Caco-2 (cell line): Measurements from ENCODE around the gene HMCN2. TPM values are rescaled to one million over a fixed set of nuclear protein-coding genes. Genes with fewer than 3 reads are reported as not detected.

Source experiments
- BruUV-seq: library from RNA; stranded (reverse); fragments of 400-500 nt; replicated peaks from 2 replicates; lab custom pipeline; 2021; lab: Mats Ljungman, UMichigan
- CTCF ChIA-PET: fragments of 300-600 bp; sonication (Branson Sonifier 250); formaldehyde crosslinking; loops from one replicate; lab custom pipeline; 2022; ENCODE audit warnings: antibody characterized with exemption; lab: Charles Lee
- POLR2A ChIA-PET: fragments of 300-600 bp; sonication (Branson Sonifier 250); formaldehyde crosslinking; loops from one replicate; lab custom pipeline; 2022; ENCODE audit warnings: antibody characterized with exemption; lab: Charles Lee
- DNase-seq, 2 experiments: peaks; one replicate each; pipeline versions ENCODE4 v3.0.0 to v3.0.0-alpha.2; 2020 to 2022
- H3K27me3 ChIP-seq: replicated peaks from 2 replicates; pipeline ENCODE4 v1.6.0; 2011; ENCODE audit warnings: low read length; ENCODE audit not compliant: control insufficient read depth, insufficient read depth
- H3K36me3 ChIP-seq: 2 replicates; pipeline ENCODE4 v1.5.1; 2011; ENCODE audit warnings: low read length; ENCODE audit not compliant: control insufficient read depth, insufficient read depth
- H3K4me1 ChIP-seq: fragments of 250-450 bp; sonication (Bioruptor Pico); 2 replicates; pipeline ENCODE4 v1.5.1; 2020; ENCODE audit warnings: mild to moderate bottlenecking
- H3K4me3 ChIP-seq: 2 replicates; pipeline ENCODE4 v1.5.1; 2011; ENCODE audit warnings: low read depth, mild to moderate bottlenecking, control low read depth, low read length
- H3K9me3 ChIP-seq: fragments of 250-450 bp; sonication (Bioruptor Pico); 2 replicates; pipeline ENCODE4 v1.5.1; 2020; ENCODE audit warnings: mild to moderate bottlenecking, moderate library complexity
- H3K27ac Mint-ChIP-seq: one replicate; pipeline ENCODE4 v1.8.0; 2022; ENCODE audit warnings: mixed read lengths; ENCODE audit not compliant: unreplicated experiment
- H3K27me3 Mint-ChIP-seq: one replicate; pipeline ENCODE4 v1.8.0; 2022; ENCODE audit warnings: mixed read lengths; ENCODE audit not compliant: insufficient read depth, unreplicated experiment
- H3K36me3 Mint-ChIP-seq: one replicate; pipeline ENCODE4 v1.8.0; 2022; ENCODE audit warnings: mild to moderate bottlenecking, mixed read lengths; ENCODE audit not compliant: insufficient read depth, unreplicated experiment
- H3K4me1 Mint-ChIP-seq: one replicate; pipeline ENCODE4 v1.8.0; 2022; ENCODE audit warnings: low read depth, mixed read lengths; ENCODE audit not compliant: unreplicated experiment
- H3K4me3 Mint-ChIP-seq: one replicate; pipeline ENCODE4 v1.8.0; 2022; ENCODE audit warnings: mild to moderate bottlenecking, moderate library complexity, mixed read lengths; ENCODE audit not compliant: unreplicated experiment
- H3K9me3 Mint-ChIP-seq: one replicate; pipeline ENCODE4 v1.8.0; 2022; ENCODE audit warnings: mixed read lengths; ENCODE audit not compliant: unreplicated experiment
- CTCF ChIP-seq, 2 experiments: fragments of 200-600 bp in 1 of 2; IDR thresholded peaks; 1 replicate in 1 of 2; 2 replicates in 1 of 2; pipeline versions ENCODE4 v1.5.1 to v1.8.0; 2011 to 2022; ENCODE audit warnings: antibody characterized with exemption in 1 of 2, control low read depth in 1 of 2, inconsistent platforms in 1 of 2, low read depth in 1 of 2, low read length in 1 of 2, mild to moderate bottlenecking in 1 of 2, moderate library complexity in 1 of 2; ENCODE audit not compliant: insufficient read depth in 1 of 2, severe bottlenecking in 1 of 2, unreplicated experiment in 1 of 2
- intact Hi-C: fragments of 100-400 bp; cut with micrococcal nuclease; formaldehyde crosslinking; loops from one replicate; pipeline ENCODE4 v1.10.0; 2022; ENCODE audit not compliant: unreplicated experiment
- total RNA-seq: library from RNA; stranded (reverse); gene quantifications from 2 replicates; pipeline ENCODE4 v1.2.3, GENCODE V29; 2022

Gene HMCN2
- total RNA-seq, 1 experiment from 2014 or later = 0.41 TPM

- no peak overlapping the region for H3K4me3 Mint-ChIP-seq
- CTCF ChIA-PET = interaction anchor here (0.9 kb wide), 1 partner anchor 46 kb away, joined by 3 read pairs; no protein-coding TSS in a partner anchor
- BruUV-seq = no TSS peak
- POLR2A ChIA-PET = no interaction called here
- no peak for DNase-seq
- H3K27ac Mint-ChIP-seq = no peak overlapping the region
- H3K9me3 Mint-ChIP-seq = no peaks in the 10 kb centered on the region
- intact Hi-C loops = no loop called here
- H3K27me3 ChIP-seq = peaks cover 2% of the 10 kb centered on the region; the same call in 1 of the 2 replicates
- no peak for TF ChIP-seq CTCF (IDR thresholded peaks at IDR 0.05; ENCODE audit: insufficient read depth in 1 of 2, low read depth in 1 of 2, low read length in 1 of 2, severe bottlenecking in 1 of 2, unreplicated experiment in 1 of 2)
- H3K36me3 Mint-ChIP-seq = no peaks in the 10 kb centered on the region
- no peaks in the 10 kb centered on the region for H3K4me1 Mint-ChIP-seq
- H3K36me3 ChIP-seq = no peaks in the 10 kb centered on the region
- H3K4me3 ChIP-seq = no peak overlapping the region
- no peaks in the 10 kb centered on the region for H3K4me1 ChIP-seq
- peaks cover 42% of the 10 kb centered on the region for H3K27me3 Mint-ChIP-seq
- no peaks in the 10 kb centered on the region for H3K9me3 ChIP-seq
Measured at GRCh38 chr9:130288393-130288792, 22.8 kb downstream of the HMCN2 start.

GRCh38 chr9:130288926-130289690 is 23.5 kb downstream of the HMCN2 start:
- H3K27me3 Mint-ChIP-seq = peaks cover 42% of the 10 kb centered on the region
- peaks cover 2% of the 10 kb centered on the region; the same call in 1 of the 2 replicates for H3K27me3 ChIP-seq
- no peak for TF ChIP-seq CTCF (IDR thresholded peaks at IDR 0.05; ENCODE audit: insufficient read depth in 1 of 2, low read depth in 1 of 2, low read length in 1 of 2, severe bottlenecking in 1 of 2, unreplicated experiment in 1 of 2)
- H3K36me3 Mint-ChIP-seq = no peaks in the 10 kb centered on the region
- intact Hi-C loops = no loop called here
- H3K9me3 Mint-ChIP-seq = no peaks in the 10 kb centered on the region
- no peak overlapping the region for H3K27ac Mint-ChIP-seq
- H3K9me3 ChIP-seq = no peaks in the 10 kb centered on the region
- H3K4me3 ChIP-seq = no peak overlapping the region
- BruUV-seq = no TSS peak
- CTCF ChIA-PET = no interaction called here
- H3K4me1 Mint-ChIP-seq = no peaks in the 10 kb centered on the region
- no peaks in the 10 kb centered on the region for H3K36me3 ChIP-seq
- no peak overlapping the region for H3K4me3 Mint-ChIP-seq
- H3K4me1 ChIP-seq = no peaks in the 10 kb centered on the region
- POLR2A ChIA-PET = no interaction called here
- DNase-seq = no peak

- ChIA-PET CTCF (no interaction called here), POLR2A (no interaction called here)
- intact Hi-C loops = no loop called here
- Mint-ChIP-seq H3K9me3 (no peaks in the 10 kb centered on the region), H3K4me1 (no peaks in the 10 kb centered on the region), H3K27ac (no peak overlapping the region), H3K36me3 (no peaks in the 10 kb centered on the region), H3K27me3 (peaks cover 35% of the 10 kb centered on the region), H3K4me3 (no peak overlapping the region)
- Histone ChIP-seq H3K9me3 (no peaks in the 10 kb centered on the region), H3K36me3 (no peaks in the 10 kb centered on the region), H3K4me3 (no peak overlapping the region), H3K27me3 (peaks cover 2% of the 10 kb centered on the region; the same call in 1 of the 2 replicates), H3K4me1 (no peaks in the 10 kb centered on the region)
- BruUV-seq = no TSS peak
- DNase-seq = no peak
- no peak for TF ChIP-seq CTCF (IDR thresholded peaks at IDR 0.05; ENCODE audit: insufficient read depth in 1 of 2, low read depth in 1 of 2, low read length in 1 of 2, severe bottlenecking in 1 of 2, unreplicated experiment in 1 of 2)
Measured at GRCh38 chr9:130289711-130290241, 24.2 kb downstream of the HMCN2 start.
